ENCODE results near the gene TNFRSF17.

The TNFRSF17 gene

DNA sequence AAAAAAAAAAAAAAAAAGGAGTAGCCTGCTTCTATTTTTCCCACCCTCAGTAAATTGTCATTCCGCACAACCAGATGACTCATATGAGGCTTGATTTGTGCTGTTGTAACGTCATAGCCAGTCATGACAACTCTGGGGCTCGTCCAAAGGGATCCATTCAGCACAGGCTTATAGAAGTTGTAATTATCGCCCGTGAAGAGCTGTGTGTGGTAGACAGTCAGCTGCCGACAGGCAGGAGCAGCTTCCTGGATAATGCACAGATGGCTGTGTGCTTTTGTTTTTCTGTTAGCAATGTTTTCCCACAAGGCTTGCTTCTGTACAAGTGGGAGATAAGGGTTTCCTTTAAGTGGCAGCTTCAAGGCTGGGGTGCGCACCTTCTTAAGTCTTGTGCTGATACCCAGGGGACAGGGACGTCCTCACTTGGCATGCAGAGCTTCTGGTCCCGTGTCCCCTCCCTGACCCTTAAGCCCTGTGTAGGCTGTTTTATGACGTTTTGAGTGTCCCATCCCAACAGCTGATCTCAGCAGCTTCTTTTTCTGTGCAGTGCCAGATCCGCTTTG is 37.5 kb downstream of the TNFRSF17 start:
- peak; percentile 54 for DNase-seq (ENCODE audit: low spot score)

DNA sequence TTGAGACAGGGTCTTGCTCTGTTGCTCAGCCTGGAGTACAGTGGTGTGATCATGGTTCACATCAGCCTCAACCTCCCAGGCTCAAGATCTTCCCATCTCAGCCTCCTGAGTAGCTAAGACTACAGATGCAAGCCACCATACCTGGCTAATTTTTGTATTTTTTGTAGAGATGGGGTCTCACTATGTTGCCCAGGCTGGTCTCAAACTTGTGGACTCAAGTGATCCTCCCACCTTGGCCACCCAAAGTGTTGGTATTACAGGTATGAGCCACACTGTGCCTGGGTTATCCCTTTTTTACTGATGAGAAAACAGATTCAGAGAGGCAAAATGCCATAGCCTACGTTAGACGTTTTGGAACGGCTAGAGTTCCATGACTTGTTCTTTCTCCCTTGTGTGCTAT is 41.6 kb downstream of the TNFRSF17 start:
- no peak for DNase-seq (ENCODE audit: low spot score)

DNA sequence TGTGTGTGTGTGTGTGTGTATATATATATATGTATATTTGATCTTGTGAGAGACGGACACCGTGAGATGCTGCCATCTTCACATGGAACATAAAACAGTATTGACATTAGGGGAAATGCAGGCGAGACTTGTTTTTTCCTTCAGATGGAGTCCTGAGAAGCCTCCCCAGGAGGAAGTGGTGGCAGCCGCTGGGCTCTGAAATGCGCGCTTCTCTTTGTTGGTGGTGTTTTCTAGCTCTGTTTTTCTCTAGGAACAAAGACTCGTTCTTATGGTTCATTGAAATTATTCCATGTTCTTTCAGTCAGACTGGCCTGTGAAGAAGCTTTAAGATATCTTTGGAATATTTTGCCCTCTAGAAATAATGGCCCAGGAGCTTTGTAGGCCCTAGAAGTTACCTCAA is 44.5 kb downstream of the TNFRSF17 start:
- no peak for DNase-seq (ENCODE audit: low spot score)

DNA sequence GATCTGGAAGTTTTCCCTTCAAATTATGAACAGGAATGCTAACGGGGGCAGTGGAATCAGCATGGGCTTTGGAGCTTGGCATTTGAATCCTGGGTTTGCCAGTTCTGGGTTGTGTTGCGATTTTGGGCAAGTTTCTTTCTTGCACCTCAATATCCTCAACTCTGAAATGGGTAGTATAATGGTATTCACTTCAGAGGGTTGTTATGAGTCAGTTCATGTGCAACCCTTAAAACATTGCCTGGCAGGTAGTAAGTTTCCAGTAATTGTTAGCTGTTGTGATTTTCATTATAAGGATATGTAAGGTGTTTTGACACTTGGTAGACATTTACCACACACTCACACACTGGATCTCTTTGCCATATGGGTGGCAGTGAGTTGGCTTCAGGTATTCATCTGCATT is 44.9 kb downstream of the TNFRSF17 start:
- no peak for DNase-seq (ENCODE audit: low spot score)

DNA sequence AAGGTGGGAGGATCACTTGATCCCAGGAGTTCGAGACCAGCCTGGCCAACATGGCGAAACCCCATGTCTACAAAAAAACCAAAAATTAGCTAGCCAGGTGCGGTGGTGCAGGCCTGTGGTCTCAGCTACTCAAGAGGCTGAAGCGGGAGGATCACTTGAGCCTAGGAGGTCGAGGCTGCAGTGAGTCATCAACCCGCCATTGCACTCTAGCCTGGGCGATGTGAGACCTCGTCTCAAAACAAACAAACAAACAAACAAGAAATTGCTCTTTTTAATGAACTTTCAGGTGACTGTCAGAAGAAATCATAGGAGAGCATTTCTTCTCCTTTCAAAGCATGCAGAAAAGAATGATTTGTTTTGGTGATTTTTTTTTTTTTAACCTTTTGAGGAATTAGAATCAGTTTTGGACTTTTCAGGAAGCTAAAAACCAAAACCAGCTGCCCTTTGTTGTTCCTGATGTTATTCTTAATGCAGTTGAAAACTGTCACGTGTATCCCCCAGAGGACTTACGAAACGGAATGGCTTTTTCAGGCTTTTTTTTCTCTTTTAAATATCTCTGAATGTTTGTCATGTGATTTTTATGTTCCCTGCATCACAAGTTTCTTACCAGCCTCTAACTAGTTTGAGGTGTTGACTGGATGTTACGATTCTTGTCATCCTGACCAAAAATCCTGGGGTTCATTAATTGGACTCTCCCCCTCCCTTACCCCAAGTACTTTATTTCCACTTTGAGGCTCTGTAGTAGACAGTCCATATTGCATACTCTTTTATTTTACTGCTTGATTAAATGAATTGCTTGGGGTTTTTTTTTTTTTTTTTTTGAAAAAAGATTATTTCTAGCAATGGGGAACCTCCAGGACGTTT is 45.6 kb downstream of the TNFRSF17 start:
- peak; percentile 54 for DNase-seq (ENCODE audit: low spot score)

DNA sequence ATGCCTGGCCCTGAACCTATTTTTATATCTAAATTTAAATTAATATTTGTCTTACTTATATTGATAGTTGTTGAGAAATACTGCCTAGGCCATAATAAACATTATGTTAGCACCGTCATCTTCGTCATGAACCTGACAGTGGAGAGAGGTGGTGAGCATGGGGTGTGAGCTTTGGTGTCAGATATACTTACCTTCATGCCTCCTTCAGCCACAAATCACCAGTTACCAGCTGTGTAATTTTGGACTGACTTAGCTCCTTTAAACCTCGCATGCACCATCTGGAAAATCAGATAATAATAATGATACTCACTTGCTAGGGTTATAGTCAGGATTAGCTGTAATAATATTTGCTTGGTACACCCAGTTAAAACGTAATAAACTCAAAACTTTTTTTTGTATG is 46.6 kb downstream of the TNFRSF17 start:
- DNase-seq (ENCODE audit: low spot score), result no peak

DNA sequence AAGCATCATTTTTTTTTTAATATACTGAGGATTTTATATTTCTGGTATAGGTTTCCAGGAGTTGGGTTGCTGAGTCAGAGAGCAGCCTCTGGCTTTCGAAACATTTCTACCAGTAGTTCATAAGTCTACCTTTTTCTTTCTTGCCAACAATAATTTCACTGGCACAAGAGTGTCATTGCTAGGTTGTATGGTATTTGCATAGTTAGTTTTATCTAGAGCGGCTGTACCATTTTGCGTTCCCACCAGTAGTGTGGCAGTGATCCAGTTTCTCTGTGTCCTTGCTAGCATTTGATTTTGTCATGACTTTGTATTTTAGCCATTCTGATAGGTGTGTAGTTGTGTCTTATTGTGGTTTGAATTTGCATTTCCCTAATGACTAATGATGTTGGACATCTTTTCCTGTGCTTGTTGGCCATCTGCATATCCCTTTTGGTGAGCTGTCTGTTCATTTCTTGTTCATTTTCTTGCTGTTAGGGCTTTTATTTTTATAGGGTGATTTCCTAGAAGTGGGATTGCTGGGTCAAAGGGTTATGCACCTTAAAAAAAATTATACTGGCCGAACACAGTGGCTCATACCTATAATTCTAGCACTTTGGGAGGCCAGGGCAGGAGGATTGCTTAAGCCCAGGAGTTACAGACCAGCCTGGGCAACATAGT is 51.4 kb downstream of the TNFRSF17 start:
- no peak for DNase-seq (ENCODE audit: low spot score)

DNA sequence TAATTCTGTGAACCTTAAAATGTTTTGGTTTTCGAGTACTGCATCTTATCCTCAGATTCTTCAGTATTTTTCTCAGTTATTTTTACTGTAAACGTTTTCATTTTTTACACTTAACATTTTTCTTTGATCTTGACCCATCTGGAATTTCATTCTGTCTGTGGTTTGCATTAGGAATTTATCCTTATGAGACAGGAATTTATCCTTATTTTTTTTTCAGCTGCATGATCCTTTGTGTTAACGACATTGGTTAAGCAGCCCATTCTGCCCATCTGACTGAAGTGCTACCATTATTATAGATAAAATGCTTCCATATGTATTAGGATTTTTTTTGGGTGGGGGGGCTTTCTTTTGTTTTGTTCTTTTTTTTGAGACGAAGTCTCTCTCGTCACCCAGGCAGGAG is 52.5 kb downstream of the TNFRSF17 start:
- DNase-seq (ENCODE audit: low spot score), result peak; percentile 71

Data from AG20443 (cell line).